K562 (cell line): Measurements from ENCODE around the gene AGK. TPM values are rescaled to one million over a fixed set of nuclear protein-coding genes. Genes with fewer than 3 reads are reported as not detected.

Experiments
- ATAC-seq: fragments of 200-7000 bp; cut with Tn5 transposase; 3 replicates; pipeline ENCODE4 v1.9.1; 2020; ENCODE audit warnings: moderate library complexity
- BruUV-seq: library from RNA; stranded (reverse); fragments of 400-500 nt; replicated peaks from 2 replicates; lab custom pipeline; 2021; lab: Mats Ljungman, UMichigan
- CTCF ChIA-PET: fragments of 300-600 bp; formaldehyde crosslinking; extraction: SDS; loops from one replicate; lab custom pipeline; 2021; ENCODE audit warnings: low intra/inter-chr PET ratio; lab: Yijun Ruan, JAX
- POLR2A ChIA-PET: fragments of 300-600, 350-650 bp; sonication (Branson Sonifier 250); formaldehyde crosslinking; extraction: SDS; loops from one replicate; lab custom pipeline; 2021; ENCODE audit warnings: antibody characterized with exemption, inconsistent platforms; lab: Yijun Ruan, JAX
- DNase-seq, 4 experiments: peaks; one replicate each; pipeline versions ENCODE4 v3.0.0 to v3.0.0-alpha.2; 2011 to 2018; ENCODE audit warnings: low spot score in 3 of 4, mixed read lengths in 3 of 4; ENCODE audit errors: extremely low read depth in 1 of 4
- FAIRE-seq: peaks from 2 replicates; lab custom pipeline; 2011; peaks lifted over from hg19 to GRCh38; lab: Jason Lieb, UNC
- H2AFZ ChIP-seq: 2 replicates; pipeline ENCODE4 v1.6.0; 2011; ENCODE audit warnings: low read depth, low read length, control low read depth, inconsistent platforms
- H3K27ac ChIP-seq: fragments of 200-600 bp; 3 replicates; pipeline ENCODE4 v1.8.0; 2011; ENCODE audit warnings: low read depth, mild to moderate bottlenecking, control low read depth, inconsistent platforms, low read length, moderate library complexity, mixed read lengths; ENCODE audit errors: extremely low read depth
- H3K27me3 ChIP-seq, 2 experiments: fragments of 300-600 bp in 1 of 2; 2 replicates in 1 of 2; 3 replicates in 1 of 2; pipeline versions ENCODE4 v1.6.0 to v1.8.0; 2011; ENCODE audit warnings: inconsistent platforms in 2 of 2, low read length in 2 of 2, mild to moderate bottlenecking in 1 of 2, mixed read lengths in 1 of 2, moderate library complexity in 1 of 2; ENCODE audit not compliant: control insufficient read depth in 2 of 2, insufficient read depth in 2 of 2
- H3K36me3 ChIP-seq: fragments of 300-600 bp; 3 replicates; pipeline ENCODE4 v1.8.0; 2011; ENCODE audit warnings: mild to moderate bottlenecking, low read length, inconsistent platforms; ENCODE audit not compliant: control insufficient read depth, insufficient read depth
- H3K4me1 ChIP-seq, 2 experiments: fragments of 200-600 bp in 1 of 2; replicated peaks in 1 of 2; 2 replicates in 1 of 2; 3 replicates in 1 of 2; pipeline versions ENCODE4 v1.5.1 to v1.8.0; 2011; ENCODE audit warnings: inconsistent platforms in 2 of 2, low read length in 2 of 2, mild to moderate bottlenecking in 1 of 2, mixed read lengths in 1 of 2, moderate library complexity in 1 of 2; ENCODE audit not compliant: control insufficient read depth in 2 of 2, insufficient read depth in 2 of 2
- H3K4me2 ChIP-seq: 2 replicates; pipeline ENCODE4 v1.6.1; 2011; ENCODE audit warnings: low read length, control low read depth, inconsistent platforms, mixed read lengths; ENCODE audit not compliant: insufficient read depth
- H3K4me3 ChIP-seq: fragments of 200-600 bp; sonication (generic), shearing (Covaris generic); 2 replicates; pipeline ENCODE4 v1.5.1; 2016; ENCODE audit warnings: control low read depth, inconsistent platforms
- H3K79me2 ChIP-seq: fragments of 200-600 bp; 3 replicates; pipeline ENCODE4 v1.8.0; 2011; ENCODE audit warnings: low read length, inconsistent platforms; ENCODE audit not compliant: control insufficient read depth, insufficient read depth
- H3K9ac ChIP-seq, 2 experiments: 2 replicates each; pipeline versions ENCODE4 v1.6.0 to v1.6.1; 2011; ENCODE audit warnings: low read depth in 2 of 2, low read length in 2 of 2, control low read depth in 1 of 2, inconsistent platforms in 1 of 2, mild to moderate bottlenecking in 1 of 2, mixed read lengths in 1 of 2; ENCODE audit not compliant: insufficient read depth in 1 of 2
- H3K9me1 ChIP-seq: one replicate; pipeline ENCODE4 v1.6.0; 2011; ENCODE audit warnings: inconsistent platforms, mild to moderate bottlenecking, low read length, moderate library complexity; ENCODE audit not compliant: control insufficient read depth, insufficient read depth
- H3K9me3 ChIP-seq: replicated peaks from 2 replicates; pipeline ENCODE4 v1.5.1; 2011; ENCODE audit warnings: low read depth, low read length, inconsistent platforms; ENCODE audit not compliant: control insufficient read depth, insufficient read depth
- H4K20me1 ChIP-seq: replicated peaks from 2 replicates; pipeline ENCODE4 v1.6.1; 2011; ENCODE audit warnings: low read length, inconsistent platforms, mixed read lengths; ENCODE audit not compliant: control insufficient read depth, insufficient read depth
- MXD1 ChIP-seq: fragments of 250-450 bp; sonication (Bioruptor Pico); IDR thresholded peaks from 2 replicates; pipeline ENCODE4 v1.8.0; 2021; ENCODE audit warnings: borderline replicate concordance, mild to moderate bottlenecking, moderate library complexity; ENCODE audit not compliant: poor library complexity, severe bottlenecking
- PTTG1 ChIP-seq: fragments of 450-650 bp; IDR thresholded peaks from 2 replicates; pipeline ENCODE4 v1.6.1; 2016; ENCODE audit warnings: low read depth, mild to moderate bottlenecking, missing genetic modification characterization, missing compliant biosample characterization
- TEAD4 ChIP-seq, 2 experiments: sonication (generic) in 1 of 2; formaldehyde crosslinking in 1 of 2; IDR thresholded peaks; 2 replicates each; pipeline versions ENCODE4 v1.6.1 to v1.8.0; 2012 to 2022; ENCODE audit warnings: borderline replicate concordance in 1 of 2, inconsistent platforms in 1 of 2, low read length in 1 of 2, mild to moderate bottlenecking in 1 of 2, missing genetic modification reagents in 1 of 2
- UBTF ChIP-seq, 2 experiments: IDR thresholded peaks; 2 replicates each; pipeline ENCODE4 v1.6.1; 2012; ENCODE audit warnings: improper control_type of control experiment in 2 of 2, low read depth in 2 of 2, low read length in 2 of 2, borderline replicate concordance in 1 of 2
- ZNF174 ChIP-seq: fragments of 250-450 bp; sonication (Bioruptor Pico); IDR thresholded peaks from 2 replicates; pipeline ENCODE4 v1.4.0; 2020; ENCODE audit warnings: mild to moderate bottlenecking
- WGBS: fragments of 100-300 bp; shearing (Covaris generic); methylation state at CpG from one replicate; pipeline ENCODE4 v1.1.6; 2016; ENCODE audit warnings: low coverage, mixed read lengths; ENCODE audit not compliant: insufficient coverage; ENCODE audit errors: missing lambda C conversion rate; 5-methylcytosine and 5-hydroxymethylcytosine counted together
- in situ Hi-C: fragments of 300-500 bp; cut with MboI; formaldehyde crosslinking; loops from 4 replicates; pipeline ENCODE4 v1.15.0; 2018; ENCODE audit warnings: inconsistent platforms, mixed read lengths
- intact Hi-C: fragments of 100-400 bp; cut with micrococcal nuclease; formaldehyde crosslinking; loops from 2 replicates; pipeline ENCODE4 v1.14.2; 2022
- polyA plus RNA-seq, 8 experiments: library from polyadenylated mRNA; depleted of rRNA in 4 of 8; stranded (reverse) in 5 of 8; unstranded in 3 of 8; fragments of >200 nt; fragmentation: Nextera tagmentation in 2 of 8; fragmentation: Illumina TruSeq in 1 of 8; extraction: Ambion mirVana in 2 of 8; extraction: Trizol in 1 of 8; gene quantifications; 2 replicates each; pipeline versions ENCODE4 v1.2.1 to v1.2.3, GENCODE V29; 2011 to 2014; ENCODE audit warnings: inconsistent platforms in 1 of 8, missing spikeins in 1 of 8
- total RNA-seq, 7 experiments: library from RNA; depleted of rRNA in 6 of 7; stranded (reverse); fragments of >200 nt in 6 of 7; fragmentation: Illumina TruSeq in 2 of 7; extraction: Trizol in 2 of 7; gene quantifications; 2 replicates each; pipeline versions ENCODE4 v1.2.1 to v1.2.3, GENCODE V29; 2011 to 2021; ENCODE audit warnings: low replicate concordance in 1 of 7

Gene AGK
- total and polyA plus RNA-seq, 9 of the 15 experiments (the other 6 are each of a cell fraction or from before 2014, with no cell fraction given) = 50.7 to 128 (median 71.8) TPM

GRCh38 chr7:141666071-141666470, 114.9 kb downstream of the AGK start:
- Histone ChIP-seq H3K27ac (no peak overlapping the region), H2AFZ (no peak overlapping the region), H3K4me3 (no peak overlapping the region), H3K4me1 (peaks cover 4 to 15% of the 10 kb centered on the region in 2 experiments; a peak in 3 of 5 replicates), H3K9ac (no peak overlapping the region)
- POLR2A ChIA-PET = no interaction called here
- in situ Hi-C loops = no loop called here
- CTCF ChIA-PET = no interaction called here
- no peak for DNase-seq
- TF ChIP-seq TEAD4 (IDR thresholded peaks at IDR 0.05; ENCODE audit: low read length) = no peak
- TF ChIP-seq TEAD4 (CRISPR knock-in tag; IDR thresholded peaks at IDR 0.05; ENCODE audit: borderline replicate concordance) = no peak
- TF ChIP-seq UBTF (IDR thresholded peaks at IDR 0.05; ENCODE audit: borderline replicate concordance in 1 of 2, low read depth in 2 of 2, low read length in 2 of 2) = 0 out of 4 replicates have a peak, but pooled peaks of 1 of the 2 experiments have one; percentile 32
- no peak for TF ChIP-seq PTTG1 (tag)
- TF ChIP-seq MXD1 (CRISPR knock-in tag) = no peak
- no peak for TF ChIP-seq ZNF174 (CRISPR knock-in tag)
- TF ChIP-seq, all 486 proteins: peak for 1
- peak; percentile 15 for FAIRE-seq
- no TSS peak for BruUV-seq
- H3K79me2 ChIP-seq = no peaks in the 10 kb centered on the region
- 21% methylated on average over 4 of the region's 4 CpGs for WGBS
- H3K9me1 ChIP-seq = no peaks in the 10 kb centered on the region
- H3K36me3 ChIP-seq = no peaks in the 10 kb centered on the region; the same call in 2 of the 3 replicates
- intact Hi-C loops = no loop called here
- no peaks in the 10 kb centered on the region for H4K20me1 ChIP-seq
- peak; percentile 16; the same call in 2 of the 3 replicates for ATAC-seq
- H3K9me3 ChIP-seq = no peaks in the 10 kb centered on the region
- H3K4me2 ChIP-seq = no peak overlapping the region
- peaks cover 7 to 13% of the 10 kb centered on the region in 2 experiments; a peak in 4 of 5 replicates for H3K27me3 ChIP-seq
